Liver (tissue), 9 donors: ENCODE results near the gene BRF1. TPM values are rescaled to one million over a fixed set of nuclear protein-coding genes. Genes with fewer than 3 reads are reported as not detected.

Source experiments
- DNase-seq: peaks from one replicate; pipeline ENCODE4 v3.0.0-alpha.2; 2017; ENCODE audit warnings: low spot score
- H3K27ac ChIP-seq, 2 donors: one replicate each; pipeline ENCODE4 v1.7.0; 2013; ENCODE audit warnings: inconsistent platforms in 2 of 2, low read length in 2 of 2, control low read depth in 1 of 2, low read depth in 1 of 2, mild to moderate bottlenecking in 1 of 2
- H3K27me3 ChIP-seq, 4 donors: one replicate each; pipeline versions ENCODE4 v1.6.1 to v1.7.0; 2013; ENCODE audit warnings: low read length in 3 of 4, inconsistent platforms in 1 of 4, mild to moderate bottlenecking in 1 of 4, moderate library complexity in 1 of 4; ENCODE audit not compliant: control insufficient read depth in 4 of 4, insufficient read depth in 4 of 4
- H3K36me3 ChIP-seq, 4 donors: one replicate each; pipeline versions ENCODE4 v1.6.1 to v1.7.0; 2013; ENCODE audit warnings: low read length in 3 of 4, mild to moderate bottlenecking in 3 of 4, low read depth in 1 of 4, moderate library complexity in 1 of 4; ENCODE audit not compliant: control insufficient read depth in 4 of 4, insufficient read depth in 3 of 4
- H3K4me1 ChIP-seq, 4 donors: one replicate each; pipeline versions ENCODE4 v1.6.1 to v1.7.0; 2013; ENCODE audit warnings: low read length in 3 of 4, mild to moderate bottlenecking in 3 of 4, moderate library complexity in 1 of 4; ENCODE audit not compliant: control insufficient read depth in 4 of 4, insufficient read depth in 4 of 4
- H3K4me3 ChIP-seq, 3 donors: one replicate each; pipeline versions ENCODE4 v1.6.1 to v1.7.0; 2013; ENCODE audit warnings: low read length in 3 of 3, control low read depth in 1 of 3, low read depth in 1 of 3, mild to moderate bottlenecking in 1 of 3
- H3K9ac ChIP-seq, 2 donors: one replicate each; pipeline ENCODE4 v1.7.0; 2013; ENCODE audit warnings: low read length in 2 of 2, mild to moderate bottlenecking in 2 of 2, moderate library complexity in 2 of 2, control low read depth in 1 of 2, low read depth in 1 of 2
- H3K9me3 ChIP-seq, 4 donors: one replicate each; pipeline versions ENCODE4 v1.6.1 to v1.7.0; 2013; ENCODE audit warnings: low read length in 3 of 4; ENCODE audit not compliant: control insufficient read depth in 4 of 4
- EGR1 ChIP-seq, 2 donors: IDR thresholded peaks; 2 replicates each; pipeline ENCODE4 v1.6.1; 2016 to 2018; ENCODE audit warnings: antibody characterized with exemption in 2 of 2, low read depth in 2 of 2
- FOXA1 ChIP-seq: IDR thresholded peaks from 2 replicates; pipeline ENCODE4 v1.6.1; 2016; ENCODE audit warnings: antibody characterized with exemption
- FOXA2 ChIP-seq: IDR thresholded peaks from 2 replicates; pipeline ENCODE4 v1.6.1; 2016; ENCODE audit warnings: antibody characterized with exemption
- GABPA ChIP-seq, 2 donors: IDR thresholded peaks in 1 of 2; conservative IDR thresholded peaks in 1 of 2; 2 replicates each; pipeline ENCODE4 v1.6.1; 2016; ENCODE audit warnings: antibody characterized with exemption in 2 of 2, mild to moderate bottlenecking in 1 of 2, moderate library complexity in 1 of 2
- HNF4A ChIP-seq, 2 donors: conservative IDR thresholded peaks; 2 replicates each; pipeline ENCODE4 v1.6.1; 2016; ENCODE audit warnings: antibody characterized with exemption in 2 of 2, mild to moderate bottlenecking in 2 of 2
- HNF4G ChIP-seq: IDR thresholded peaks from 2 replicates; pipeline ENCODE4 v1.6.1; 2016; ENCODE audit warnings: antibody characterized with exemption
- JUND ChIP-seq, 2 donors: IDR thresholded peaks; 2 replicates each; pipeline ENCODE4 v1.6.1; 2016; ENCODE audit warnings: antibody characterized with exemption in 2 of 2
- MAX ChIP-seq: IDR thresholded peaks from 2 replicates; pipeline ENCODE4 v1.6.1; 2016; ENCODE audit warnings: antibody characterized with exemption
- NR2F2 ChIP-seq: IDR thresholded peaks from 2 replicates; pipeline ENCODE4 v1.6.1; 2016; ENCODE audit warnings: antibody characterized with exemption
- RAD21 ChIP-seq, 2 donors: IDR thresholded peaks; 2 replicates each; pipeline ENCODE4 v1.6.1; 2016; ENCODE audit warnings: antibody characterized with exemption in 2 of 2, mild to moderate bottlenecking in 2 of 2
- RXRA ChIP-seq, 2 donors: IDR thresholded peaks; 2 replicates each; pipeline ENCODE4 v1.6.1; 2017 to 2018; ENCODE audit warnings: antibody characterized with exemption in 2 of 2, mild to moderate bottlenecking in 1 of 2
- TAF1 ChIP-seq: conservative IDR thresholded peaks from 2 replicates; pipeline ENCODE4 v1.6.1; 2016; ENCODE audit warnings: antibody characterized with exemption, mild to moderate bottlenecking
- YY1 ChIP-seq: IDR thresholded peaks from 2 replicates; pipeline ENCODE4 v1.6.1; 2016; ENCODE audit warnings: antibody characterized with exemption, mild to moderate bottlenecking
- WGBS: extraction: QIAGEN DNeasy Blood & Tissue Kit; methylation state at CpG from one replicate; pipeline ENCODE4 v1.1.7; 2013; 5-methylcytosine and 5-hydroxymethylcytosine counted together
- polyA plus RNA-seq, 2 donors: library from polyadenylated mRNA; stranded (reverse) in 1 of 2; unstranded in 1 of 2; fragments of 200-250 nt in 1 of 2; fragments of >200 nt in 1 of 2; fragmentation: Nextera tagmentation in 1 of 2; extraction: Ambion mirVana in 1 of 2; gene quantifications; one replicate each; pipeline versions ENCODE4 v1.2.1 to v1.2.3, GENCODE V29; 2013 to 2015
- total RNA-seq, 2 donors: library from RNA; depleted of rRNA; stranded (reverse); fragments of >200 nt; gene quantifications; one replicate each; pipeline ENCODE4 v1.2.3, GENCODE V29; 2014
- TF ChIP-seq, protein P1 (sequence below): IDR thresholded peaks from 2 replicates; pipeline ENCODE4 v1.6.1; 2016; ENCODE audit warnings: antibody characterized with exemption
- TF ChIP-seq, protein P2 (sequence below): IDR thresholded peaks from 2 replicates; pipeline ENCODE4 v1.6.1; 2016; ENCODE audit warnings: antibody characterized with exemption
- TF ChIP-seq, protein P3 (sequence below): IDR thresholded peaks from 2 replicates; pipeline ENCODE4 v1.6.1; 2016; ENCODE audit warnings: antibody characterized with exemption, mild to moderate bottlenecking
- donor health status: healthy.
- donor health status: healthy.
- donor health status: healthy.
- donor health status: healthy.
- donor health status: healthy.

Gene BRF1
- total and polyA plus RNA-seq, 4 donors, result 4.6 to 24.1 (median 10.6) TPM

DNA sequence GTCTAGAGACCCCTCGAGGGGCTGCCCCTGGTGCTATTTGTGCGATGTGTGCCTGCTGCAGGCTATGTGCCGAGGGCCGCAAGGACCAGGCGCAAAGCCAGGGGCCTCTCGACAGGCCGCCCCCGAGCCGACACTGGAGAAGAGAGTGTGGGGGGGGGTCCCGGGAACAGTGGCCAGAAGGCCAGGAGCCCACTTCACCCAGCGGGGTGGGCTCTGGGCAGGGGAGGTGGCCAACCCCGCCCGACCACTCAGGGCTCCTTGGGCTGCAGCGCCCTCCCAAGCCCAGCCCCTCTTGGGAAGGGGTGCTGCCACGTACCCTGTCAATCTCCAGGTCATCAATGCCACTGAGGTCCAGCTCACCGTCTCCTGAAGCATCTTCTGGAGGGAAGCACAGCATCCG, 81.0 kb downstream of the BRF1 start:
- Histone ChIP-seq H3K27ac (no peak overlapping the region), H3K36me3 (peaks cover 0 to 33% (median 4%) of the 10 kb centered on the region in 4 donors), H3K9me3 (no peaks in the 10 kb centered on the region), H3K4me3 (no peak overlapping the region), H3K9ac (no peak overlapping the region), H3K4me1 (peaks cover 0 to 9% (median 5%) of the 10 kb centered on the region in 4 donors), H3K27me3 (no peaks in the 10 kb centered on the region)
- DNase-seq, result no peak
- TF ChIP-seq FOXA2 (no peak), NR2F2 (no peak)
- 97% methylated on average over 17 of the region's 17 CpGs for WGBS

- peaks cover 0 to 35% (median 4%) of the 10 kb centered on the region in 4 donors for H3K36me3 ChIP-seq
- WGBS, result 95% methylated on average over 29 of the region's 29 CpGs
- TF ChIP-seq FOXA2 (no peak), JUND (IDR thresholded peaks at IDR 0.05) (no peak), YY1 (no peak), TAF1 (no peak), HNF4A (conservative IDR thresholded peaks at IDR 0.05) (no peak), GABPA (IDR thresholded peaks at IDR 0.05 in 1 of 2, conservative IDR thresholded peaks at IDR 0.05 in 1 of 2) (no peak), HNF4G (no peak), EGR1 (IDR thresholded peaks at IDR 0.05; ENCODE audit: low read depth in 2 of 2) (no peak), MAX (no peak), RAD21 (IDR thresholded peaks at IDR 0.05) (no peak), RXRA (IDR thresholded peaks at IDR 0.05) (no peak), FOXA1 (no peak)
- TF ChIP-seq, protein P1, sequence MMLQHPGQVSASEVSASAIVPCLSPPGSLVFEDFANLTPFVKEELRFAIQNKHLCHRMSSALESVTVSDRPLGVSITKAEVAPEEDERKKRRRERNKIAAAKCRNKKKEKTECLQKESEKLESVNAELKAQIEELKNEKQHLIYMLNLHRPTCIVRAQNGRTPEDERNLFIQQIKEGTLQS, result no peak
- TF ChIP-seq, protein P2, sequence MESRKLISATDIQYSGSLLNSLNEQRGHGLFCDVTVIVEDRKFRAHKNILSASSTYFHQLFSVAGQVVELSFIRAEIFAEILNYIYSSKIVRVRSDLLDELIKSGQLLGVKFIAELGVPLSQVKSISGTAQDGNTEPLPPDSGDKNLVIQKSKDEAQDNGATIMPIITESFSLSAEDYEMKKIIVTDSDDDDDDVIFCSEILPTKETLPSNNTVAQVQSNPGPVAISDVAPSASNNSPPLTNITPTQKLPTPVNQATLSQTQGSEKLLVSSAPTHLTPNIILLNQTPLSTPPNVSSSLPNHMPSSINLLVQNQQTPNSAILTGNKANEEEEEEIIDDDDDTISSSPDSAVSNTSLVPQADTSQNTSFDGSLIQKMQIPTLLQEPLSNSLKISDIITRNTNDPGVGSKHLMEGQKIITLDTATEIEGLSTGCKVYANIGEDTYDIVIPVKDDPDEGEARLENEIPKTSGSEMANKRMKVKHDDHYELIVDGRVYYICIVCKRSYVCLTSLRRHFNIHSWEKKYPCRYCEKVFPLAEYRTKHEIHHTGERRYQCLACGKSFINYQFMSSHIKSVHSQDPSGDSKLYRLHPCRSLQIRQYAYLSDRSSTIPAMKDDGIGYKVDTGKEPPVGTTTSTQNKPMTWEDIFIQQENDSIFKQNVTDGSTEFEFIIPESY, result no peak
These were observed 81.7 kb downstream of the BRF1 start for GRCh38 chr14:105219043-105219612.

DNA sequence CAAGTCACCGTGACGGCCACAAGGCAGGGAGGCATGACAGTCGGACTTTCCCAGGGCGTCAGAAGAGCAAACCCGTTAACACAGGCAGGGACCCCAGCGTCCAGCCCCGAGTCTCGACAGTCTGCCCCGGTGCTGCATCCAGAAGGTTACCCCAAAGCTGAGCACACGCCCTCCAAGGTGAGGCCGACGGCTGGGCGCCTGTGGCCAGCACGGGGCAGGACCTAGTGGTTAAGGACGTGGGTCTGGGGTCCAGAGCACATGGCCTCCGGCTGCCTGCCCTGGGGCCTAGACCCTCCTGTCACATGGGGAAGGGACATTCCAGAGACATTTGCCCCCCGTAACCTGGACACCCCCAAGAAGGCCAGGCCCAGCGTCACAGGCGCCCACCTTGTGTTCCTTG, 82.2 kb downstream of the BRF1 start:
- TF ChIP-seq, protein P3, sequence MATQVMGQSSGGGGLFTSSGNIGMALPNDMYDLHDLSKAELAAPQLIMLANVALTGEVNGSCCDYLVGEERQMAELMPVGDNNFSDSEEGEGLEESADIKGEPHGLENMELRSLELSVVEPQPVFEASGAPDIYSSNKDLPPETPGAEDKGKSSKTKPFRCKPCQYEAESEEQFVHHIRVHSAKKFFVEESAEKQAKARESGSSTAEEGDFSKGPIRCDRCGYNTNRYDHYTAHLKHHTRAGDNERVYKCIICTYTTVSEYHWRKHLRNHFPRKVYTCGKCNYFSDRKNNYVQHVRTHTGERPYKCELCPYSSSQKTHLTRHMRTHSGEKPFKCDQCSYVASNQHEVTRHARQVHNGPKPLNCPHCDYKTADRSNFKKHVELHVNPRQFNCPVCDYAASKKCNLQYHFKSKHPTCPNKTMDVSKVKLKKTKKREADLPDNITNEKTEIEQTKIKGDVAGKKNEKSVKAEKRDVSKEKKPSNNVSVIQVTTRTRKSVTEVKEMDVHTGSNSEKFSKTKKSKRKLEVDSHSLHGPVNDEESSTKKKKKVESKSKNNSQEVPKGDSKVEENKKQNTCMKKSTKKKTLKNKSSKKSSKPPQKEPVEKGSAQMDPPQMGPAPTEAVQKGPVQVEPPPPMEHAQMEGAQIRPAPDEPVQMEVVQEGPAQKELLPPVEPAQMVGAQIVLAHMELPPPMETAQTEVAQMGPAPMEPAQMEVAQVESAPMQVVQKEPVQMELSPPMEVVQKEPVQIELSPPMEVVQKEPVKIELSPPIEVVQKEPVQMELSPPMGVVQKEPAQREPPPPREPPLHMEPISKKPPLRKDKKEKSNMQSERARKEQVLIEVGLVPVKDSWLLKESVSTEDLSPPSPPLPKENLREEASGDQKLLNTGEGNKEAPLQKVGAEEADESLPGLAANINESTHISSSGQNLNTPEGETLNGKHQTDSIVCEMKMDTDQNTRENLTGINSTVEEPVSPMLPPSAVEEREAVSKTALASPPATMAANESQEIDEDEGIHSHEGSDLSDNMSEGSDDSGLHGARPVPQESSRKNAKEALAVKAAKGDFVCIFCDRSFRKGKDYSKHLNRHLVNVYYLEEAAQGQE, result no peak
- TF ChIP-seq JUND (IDR thresholded peaks at IDR 0.05) (no peak), RXRA (IDR thresholded peaks at IDR 0.05) (no peak), MAX (no peak), FOXA2 (no peak), NR2F2 (no peak)
- H3K36me3 ChIP-seq, result peaks cover 0 to 37% (median 4%) of the 10 kb centered on the region in 4 donors
- H3K9me3 ChIP-seq, result no peaks in the 10 kb centered on the region
- WGBS, result 96% methylated on average over 19 of the region's 19 CpGs
- no peak overlapping the region for H3K27ac ChIP-seq
- H3K4me3 ChIP-seq, result no peak overlapping the region
- DNase-seq, result no peak
- peaks cover 0 to 9% (median 5%) of the 10 kb centered on the region in 4 donors for H3K4me1 ChIP-seq
- H3K27me3 ChIP-seq, result no peaks in the 10 kb centered on the region
- H3K9ac ChIP-seq, result no peak overlapping the region

More at GRCh38 chr14:105219043-105219612, 81.7 kb downstream of the BRF1 start:
- DNase-seq, result no peak
- no peak overlapping the region for H3K27ac ChIP-seq
- H3K27me3 ChIP-seq, result no peaks in the 10 kb centered on the region
- no peak overlapping the region for H3K9ac ChIP-seq
- H3K4me3 ChIP-seq, result no peak overlapping the region
- no peaks in the 10 kb centered on the region for H3K9me3 ChIP-seq
- peaks cover 0 to 9% (median 5%) of the 10 kb centered on the region in 4 donors for H3K4me1 ChIP-seq
